K562 (cell line): ENCODE data around the gene SHB. TPM values are rescaled to one million over a fixed set of nuclear protein-coding genes. Genes with fewer than 3 reads are reported as not detected.

Experiments used
- CBX1 ChIP-seq: sonication (generic); IDR thresholded peaks from 2 replicates; pipeline ENCODE4 v1.6.1; 2016; ENCODE audit warnings: antibody characterized with exemption, low read depth, mild to moderate bottlenecking
- CBX3 ChIP-seq, 2 experiments: IDR thresholded peaks; 1 replicate in 1 of 2; 2 replicates in 1 of 2; pipeline ENCODE4 v1.6.1; 2012; ENCODE audit warnings: inconsistent platforms in 2 of 2, low read length in 2 of 2, borderline replicate concordance in 1 of 2, control low read depth in 1 of 2
- ELF1 ChIP-seq: fragments of 200-800 bp; sonication (Bioruptor generic); IDR thresholded peaks from 2 replicates; pipeline ENCODE4 v1.6.1; 2016; ENCODE audit warnings: missing genetic modification characterization, missing compliant biosample characterization
- ETV1 ChIP-seq: fragments of 450-650 bp; conservative IDR thresholded peaks from 2 replicates; pipeline ENCODE4 v1.6.1; 2016; ENCODE audit warnings: missing genetic modification characterization, control low read depth, low read depth, missing compliant biosample characterization
- FOXJ3 ChIP-seq: sonication (generic); formaldehyde crosslinking; IDR thresholded peaks from 2 replicates; pipeline ENCODE4 v1.4.0; 2020; ENCODE audit warnings: mild to moderate bottlenecking, missing genetic modification reagents
- HCFC1 ChIP-seq: IDR thresholded peaks from 2 replicates; pipeline ENCODE4 v1.6.1; 2012; ENCODE audit warnings: low read depth, low read length, improper control_type of control experiment
- HSF4 ChIP-seq: fragments of 250-450 bp; sonication (Bioruptor Pico); IDR thresholded peaks from 2 replicates; pipeline ENCODE4 v2.1.2; 2022; ENCODE audit warnings: mild to moderate bottlenecking, moderate library complexity, borderline replicate concordance
- LEF1 ChIP-seq: fragments of 450-650 bp; IDR thresholded peaks from 2 replicates; pipeline ENCODE4 v1.6.1; 2016; ENCODE audit warnings: mild to moderate bottlenecking
- NBN ChIP-seq: fragments of 450-650 bp; IDR thresholded peaks from 2 replicates; pipeline ENCODE4 v1.6.1; 2016; ENCODE audit warnings: low read depth, mild to moderate bottlenecking
- NFYB ChIP-seq: IDR thresholded peaks from 2 replicates; pipeline ENCODE4 v1.6.1; 2011; ENCODE audit warnings: mild to moderate bottlenecking, moderate library complexity; ENCODE audit not compliant: insufficient read length; ENCODE audit errors: extremely low read depth
- RBM15 ChIP-seq: fragments of 200-400 bp; formaldehyde crosslinking; IDR thresholded peaks from 2 replicates; pipeline ENCODE4 v1.6.1; 2018; ENCODE audit warnings: mild to moderate bottlenecking, low read length, moderate library complexity; ENCODE audit not compliant: insufficient read depth
- SIN3A ChIP-seq, 2 experiments: fragments of 150-350 bp in 1 of 2; IDR thresholded peaks; 2 replicates each; pipeline ENCODE4 v1.6.1; 2011 to 2016; ENCODE audit warnings: borderline replicate concordance in 2 of 2, low read depth in 2 of 2, low read length in 2 of 2, mild to moderate bottlenecking in 2 of 2, moderate library complexity in 2 of 2; ENCODE audit not compliant: control insufficient read depth in 1 of 2
- ZFX ChIP-seq: sonication (generic); formaldehyde crosslinking; IDR thresholded peaks from 2 replicates; pipeline ENCODE4 v1.8.0; 2022; ENCODE audit warnings: mild to moderate bottlenecking, missing genetic modification reagents, moderate library complexity
- ZNF707 ChIP-seq: fragments of 250-450 bp; sonication (Bioruptor Pico); conservative IDR thresholded peaks from 2 replicates; pipeline ENCODE4 v1.8.0; 2022; ENCODE audit warnings: inconsistent platforms, mild to moderate bottlenecking, moderate library complexity
- ZNF740 ChIP-seq, 3 experiments: fragments of 200-800 bp in 1 of 3; sonication (Bioruptor generic) in 1 of 3; sonication (generic) in 1 of 3; formaldehyde crosslinking in 1 of 3; IDR thresholded peaks; 2 replicates each; pipeline versions ENCODE4 v1.6.1 to v1.8.0; 2016 to 2022; ENCODE audit warnings: mild to moderate bottlenecking in 2 of 3, missing compliant biosample characterization in 2 of 3, missing genetic modification characterization in 2 of 3, missing genetic modification reagents in 1 of 3
- polyA plus RNA-seq, 8 experiments: library from polyadenylated mRNA; depleted of rRNA in 4 of 8; stranded (reverse) in 5 of 8; unstranded in 3 of 8; fragments of >200 nt; fragmentation: Nextera tagmentation in 2 of 8; fragmentation: Illumina TruSeq in 1 of 8; extraction: Ambion mirVana in 2 of 8; extraction: Trizol in 1 of 8; gene quantifications; 2 replicates each; pipeline versions ENCODE4 v1.2.1 to v1.2.3, GENCODE V29; 2011 to 2014; ENCODE audit warnings: inconsistent platforms in 1 of 8, missing spikeins in 1 of 8
- total RNA-seq, 7 experiments: library from RNA; depleted of rRNA in 6 of 7; stranded (reverse); fragments of >200 nt in 6 of 7; fragmentation: Illumina TruSeq in 2 of 7; extraction: Trizol in 2 of 7; gene quantifications; 2 replicates each; pipeline versions ENCODE4 v1.2.1 to v1.2.3, GENCODE V29; 2011 to 2021; ENCODE audit warnings: low replicate concordance in 1 of 7
- TF ChIP-seq, protein P1 (sequence below): fragments of 250-450 bp; sonication (Bioruptor Pico); IDR thresholded peaks from 2 replicates; pipeline ENCODE4 v1.4.0; 2020
- TF ChIP-seq, protein P2 (sequence below): fragments of 250-450 bp; sonication (Bioruptor Pico); IDR thresholded peaks from 2 replicates; pipeline ENCODE4 v1.4.0; 2020; ENCODE audit warnings: mild to moderate bottlenecking, moderate library complexity, borderline replicate concordance

Gene SHB
- total and polyA plus RNA-seq, 9 of the 15 experiments (the other 6 are each of a cell fraction or from before 2014, with no cell fraction given): 0.78 to 16.0 (median 5.3) TPM

DNA sequence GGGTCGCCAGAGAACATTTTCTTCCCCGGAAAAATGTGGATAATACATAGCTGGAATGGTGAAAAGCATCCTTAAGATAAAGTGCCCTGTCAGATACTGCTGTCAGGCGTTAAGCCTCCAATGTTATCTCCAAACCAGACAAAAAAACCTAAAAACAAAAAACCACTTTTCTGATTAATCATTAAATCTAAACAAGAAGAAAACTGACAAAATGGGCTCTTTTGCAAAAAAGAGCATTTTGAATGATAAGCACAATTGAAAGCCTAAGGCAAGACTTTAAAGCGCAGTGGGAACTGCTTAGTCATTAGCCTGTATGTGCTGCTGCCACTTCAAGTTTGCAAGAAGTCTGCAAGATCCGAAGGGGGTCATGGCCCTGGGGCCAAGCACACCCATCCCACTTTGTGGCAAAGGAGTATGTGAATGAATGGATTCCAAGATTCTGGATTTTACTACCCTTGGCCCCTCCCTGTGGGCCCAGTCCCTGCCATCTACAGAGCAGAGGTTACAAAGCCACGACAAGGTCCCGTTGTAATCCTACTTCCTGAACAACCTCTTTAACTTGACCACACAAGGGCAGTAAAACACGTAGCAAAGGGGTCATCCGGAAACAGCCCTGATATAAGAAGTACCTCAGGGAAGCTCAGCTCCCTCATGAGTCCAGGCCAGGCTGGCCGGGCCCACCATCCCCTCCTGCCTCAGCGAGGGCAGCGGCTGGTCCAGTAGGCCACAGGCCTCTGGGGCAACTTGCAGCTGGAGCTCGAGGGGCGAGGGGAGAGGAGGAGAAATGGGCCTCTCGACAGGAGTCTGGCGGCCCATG is 29.7 kb downstream of the SHB start (continued):
- no peak for TF ChIP-seq HCFC1
- TF ChIP-seq ZNF707: no peak
- TF ChIP-seq, protein P1, sequence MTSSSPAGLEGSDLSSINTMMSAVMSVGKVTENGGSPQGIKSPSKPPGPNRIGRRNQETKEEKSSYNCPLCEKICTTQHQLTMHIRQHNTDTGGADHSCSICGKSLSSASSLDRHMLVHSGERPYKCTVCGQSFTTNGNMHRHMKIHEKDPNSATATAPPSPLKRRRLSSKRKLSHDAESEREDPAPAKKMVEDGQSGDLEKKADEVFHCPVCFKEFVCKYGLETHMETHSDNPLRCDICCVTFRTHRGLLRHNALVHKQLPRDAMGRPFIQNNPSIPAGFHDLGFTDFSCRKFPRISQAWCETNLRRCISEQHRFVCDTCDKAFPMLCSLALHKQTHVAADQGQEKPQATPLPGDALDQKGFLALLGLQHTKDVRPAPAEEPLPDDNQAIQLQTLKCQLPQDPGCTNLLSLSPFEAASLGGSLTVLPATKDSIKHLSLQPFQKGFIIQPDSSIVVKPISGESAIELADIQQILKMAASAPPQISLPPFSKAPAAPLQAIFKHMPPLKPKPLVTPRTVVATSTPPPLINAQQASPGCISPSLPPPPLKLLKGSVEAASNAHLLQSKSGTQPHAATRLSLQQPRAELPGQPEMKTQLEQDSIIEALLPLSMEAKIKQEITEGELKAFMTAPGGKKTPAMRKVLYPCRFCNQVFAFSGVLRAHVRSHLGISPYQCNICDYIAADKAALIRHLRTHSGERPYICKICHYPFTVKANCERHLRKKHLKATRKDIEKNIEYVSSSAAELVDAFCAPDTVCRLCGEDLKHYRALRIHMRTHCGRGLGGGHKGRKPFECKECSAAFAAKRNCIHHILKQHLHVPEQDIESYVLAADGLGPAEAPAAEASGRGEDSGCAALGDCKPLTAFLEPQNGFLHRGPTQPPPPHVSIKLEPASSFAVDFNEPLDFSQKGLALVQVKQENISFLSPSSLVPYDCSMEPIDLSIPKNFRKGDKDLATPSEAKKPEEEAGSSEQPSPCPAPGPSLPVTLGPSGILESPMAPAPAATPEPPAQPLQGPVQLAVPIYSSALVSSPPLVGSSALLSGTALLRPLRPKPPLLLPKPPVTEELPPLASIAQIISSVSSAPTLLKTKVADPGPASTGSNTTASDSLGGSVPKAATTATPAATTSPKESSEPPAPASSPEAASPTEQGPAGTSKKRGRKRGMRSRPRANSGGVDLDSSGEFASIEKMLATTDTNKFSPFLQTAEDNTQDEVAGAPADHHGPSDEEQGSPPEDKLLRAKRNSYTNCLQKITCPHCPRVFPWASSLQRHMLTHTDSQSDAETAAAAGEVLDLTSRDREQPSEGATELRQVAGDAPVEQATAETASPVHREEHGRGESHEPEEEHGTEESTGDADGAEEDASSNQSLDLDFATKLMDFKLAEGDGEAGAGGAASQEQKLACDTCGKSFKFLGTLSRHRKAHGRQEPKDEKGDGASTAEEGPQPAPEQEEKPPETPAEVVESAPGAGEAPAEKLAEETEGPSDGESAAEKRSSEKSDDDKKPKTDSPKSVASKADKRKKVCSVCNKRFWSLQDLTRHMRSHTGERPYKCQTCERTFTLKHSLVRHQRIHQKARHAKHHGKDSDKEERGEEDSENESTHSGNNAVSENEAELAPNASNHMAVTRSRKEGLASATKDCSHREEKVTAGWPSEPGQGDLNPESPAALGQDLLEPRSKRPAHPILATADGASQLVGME (CRISPR knock-in tag): peak; percentile 40; the same call in 1 of the 2 replicates
- peak; percentile 71; the same call in 1 of the 2 replicates for TF ChIP-seq NBN
- no peak for TF ChIP-seq NFYB
- TF ChIP-seq HSF4 (CRISPR knock-in tag): no peak
- peak in 1 of 2 experiments; percentile 25; a peak in 1 of 4 replicates for TF ChIP-seq SIN3A (IDR thresholded peaks at IDR 0.05; ENCODE audit: borderline replicate concordance in 2 of 2, control insufficient read depth in 1 of 2, low read depth in 2 of 2, low read length in 2 of 2)
- peak; percentile 68 for TF ChIP-seq ELF1 (tag)
- TF ChIP-seq ETV1 (tag): peak; percentile 84
- no peak for TF ChIP-seq LEF1
- no peak for TF ChIP-seq CBX1
- TF ChIP-seq, protein P2, sequence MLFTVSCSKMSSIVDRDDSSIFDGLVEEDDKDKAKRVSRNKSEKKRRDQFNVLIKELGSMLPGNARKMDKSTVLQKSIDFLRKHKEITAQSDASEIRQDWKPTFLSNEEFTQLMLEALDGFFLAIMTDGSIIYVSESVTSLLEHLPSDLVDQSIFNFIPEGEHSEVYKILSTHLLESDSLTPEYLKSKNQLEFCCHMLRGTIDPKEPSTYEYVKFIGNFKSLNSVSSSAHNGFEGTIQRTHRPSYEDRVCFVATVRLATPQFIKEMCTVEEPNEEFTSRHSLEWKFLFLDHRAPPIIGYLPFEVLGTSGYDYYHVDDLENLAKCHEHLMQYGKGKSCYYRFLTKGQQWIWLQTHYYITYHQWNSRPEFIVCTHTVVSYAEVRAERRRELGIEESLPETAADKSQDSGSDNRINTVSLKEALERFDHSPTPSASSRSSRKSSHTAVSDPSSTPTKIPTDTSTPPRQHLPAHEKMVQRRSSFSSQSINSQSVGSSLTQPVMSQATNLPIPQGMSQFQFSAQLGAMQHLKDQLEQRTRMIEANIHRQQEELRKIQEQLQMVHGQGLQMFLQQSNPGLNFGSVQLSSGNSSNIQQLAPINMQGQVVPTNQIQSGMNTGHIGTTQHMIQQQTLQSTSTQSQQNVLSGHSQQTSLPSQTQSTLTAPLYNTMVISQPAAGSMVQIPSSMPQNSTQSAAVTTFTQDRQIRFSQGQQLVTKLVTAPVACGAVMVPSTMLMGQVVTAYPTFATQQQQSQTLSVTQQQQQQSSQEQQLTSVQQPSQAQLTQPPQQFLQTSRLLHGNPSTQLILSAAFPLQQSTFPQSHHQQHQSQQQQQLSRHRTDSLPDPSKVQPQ (CRISPR knock-in tag): no peak
- peak; percentile 94 for TF ChIP-seq ZFX (CRISPR knock-in tag)
- TF ChIP-seq RBM15: no peak
- no peak for TF ChIP-seq FOXJ3 (CRISPR knock-in tag)
- no peak for TF ChIP-seq ZNF740 (CRISPR knock-in tag; IDR thresholded peaks at IDR 0.05)
- peak in 1 of 2 experiments; percentile 82; a peak in 2 of 4 replicates for TF ChIP-seq ZNF740 (tag; IDR thresholded peaks at IDR 0.05)
- TF ChIP-seq CBX3 (IDR thresholded peaks at IDR 0.05; ENCODE audit: borderline replicate concordance in 1 of 2, low read length in 2 of 2): peak in 1 of 2 experiments; percentile 20; a peak in 1 of 3 replicates
